Measurements from ENCODE around the gene TM2D1. TPM values are rescaled to one million over a fixed set of nuclear protein-coding genes. Genes with fewer than 3 reads are reported as not detected.
A peak's percentile ranks its signal among the peaks of the same experiment; 100 is the strongest.

The TM2D1 gene
- total and polyA plus RNA-seq, 10 of the 15 experiments (the other 5 are each of a cell fraction or from before 2014, with no cell fraction given) = 21.0 to 46.6 (median 36.7) TPM

DNA sequence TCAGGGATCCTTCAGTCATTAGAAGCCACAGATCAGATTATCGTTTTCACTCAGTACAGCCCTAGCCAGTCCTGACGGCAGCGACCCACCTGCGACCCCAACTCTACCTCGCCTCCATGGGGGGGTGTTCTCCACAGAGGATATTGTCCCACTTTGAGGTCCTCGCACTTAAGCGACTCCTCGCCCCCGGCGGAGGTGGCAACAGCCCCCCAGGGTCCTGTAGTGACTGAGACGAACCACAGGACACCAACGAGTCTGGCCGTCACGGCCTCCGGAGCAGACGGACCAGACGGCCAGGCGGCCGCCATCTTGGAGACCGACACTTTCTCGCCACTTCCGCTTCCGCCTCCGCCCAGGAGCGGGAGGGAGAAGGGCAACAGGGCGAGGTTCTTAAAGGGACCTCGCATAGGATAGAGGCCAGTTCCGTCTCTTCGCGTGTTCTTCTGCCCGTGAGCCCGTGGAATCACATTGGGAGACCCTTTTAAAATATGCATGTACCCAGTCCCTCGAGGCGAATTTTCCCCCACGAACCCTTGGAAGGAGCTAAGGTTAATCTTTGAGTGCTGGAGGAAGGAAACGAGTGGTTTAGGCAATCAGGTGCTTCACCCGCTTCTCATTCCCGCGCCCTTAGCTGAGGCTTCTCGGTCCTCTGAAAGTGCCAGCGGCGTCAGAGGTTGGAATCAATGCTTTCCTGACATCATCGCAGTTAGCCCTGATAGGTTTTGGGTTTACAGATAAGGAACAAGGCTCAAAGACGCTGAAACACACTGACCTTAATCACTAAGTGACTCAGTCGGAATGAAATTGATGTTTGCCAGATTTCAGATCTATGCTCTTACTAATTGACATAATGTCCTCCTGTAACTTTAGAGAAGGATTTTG, at the start of gene TM2D1 (continued):
- TF ChIP-seq STAT1 (conservative IDR thresholded peaks at IDR 0.05) (peak; percentile 77), GATAD2B (conservative IDR thresholded peaks at IDR 0.05; ENCODE audit: low read depth) (peak; percentile 83; the same call in 1 of the 2 replicates), FOS (IDR thresholded peaks at IDR 0.05; ENCODE audit: borderline replicate concordance, extremely low read depth, insufficient read length) (no peak), BRCA1 (IDR thresholded peaks at IDR 0.05; ENCODE audit: low read depth, low read length) (no peak), POLR2A (IDR thresholded peaks at IDR 0.05; ENCODE audit: low read depth, low read length) (peak; percentile 100), MYC (IDR thresholded peaks at IDR 0.05; ENCODE audit: insufficient read depth, insufficient read length, insufficient replicate concordance, low read length, severe bottlenecking) (no peak), ZNF384 (IDR thresholded peaks at IDR 0.05; ENCODE audit: borderline replicate concordance, low read depth, low read length) (no peak), WRNIP1 (IDR thresholded peaks at IDR 0.05; ENCODE audit: borderline replicate concordance, low read depth, low read length) (no peak), SMAD5 (IDR thresholded peaks at IDR 0.05; ENCODE audit: low read depth) (peak; percentile 87), EGR1 (IDR thresholded peaks at IDR 0.05; ENCODE audit: borderline replicate concordance in 1 of 2, low read depth in 2 of 2, low read length in 2 of 2) (peak in 1 of 2 experiments; percentile 70; a peak in 2 of 3 replicates), CHD2 (IDR thresholded peaks at IDR 0.05; ENCODE audit: borderline replicate concordance, low read depth, low read length) (no peak), MXI1 (IDR thresholded peaks at IDR 0.05; ENCODE audit: low read depth, low read length) (peak; percentile 79; the same call in 1 of the 2 replicates), RUNX3 (IDR thresholded peaks at IDR 0.05; ENCODE audit: low read length) (peak; percentile 90), IRF4 (IDR thresholded peaks at IDR 0.05; ENCODE audit: low read depth, low read length) (peak; percentile 33; the same call in 1 of the 2 replicates), PAX5 (IDR thresholded peaks at IDR 0.05; ENCODE audit: borderline replicate concordance, low read depth, low read length) (peak; percentile 66), HDAC6 (IDR thresholded peaks at IDR 0.05; ENCODE audit: unreplicated experiment) (peak; percentile 85)
- TF ChIP-seq, protein P1, sequence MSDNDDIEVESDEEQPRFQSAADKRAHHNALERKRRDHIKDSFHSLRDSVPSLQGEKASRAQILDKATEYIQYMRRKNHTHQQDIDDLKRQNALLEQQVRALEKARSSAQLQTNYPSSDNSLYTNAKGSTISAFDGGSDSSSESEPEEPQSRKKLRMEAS (IDR thresholded peaks at IDR 0.05; ENCODE audit: low read depth, low read length) = peak; percentile 57; the same call in 1 of the 2 replicates
- TF ChIP-seq, protein P2, sequence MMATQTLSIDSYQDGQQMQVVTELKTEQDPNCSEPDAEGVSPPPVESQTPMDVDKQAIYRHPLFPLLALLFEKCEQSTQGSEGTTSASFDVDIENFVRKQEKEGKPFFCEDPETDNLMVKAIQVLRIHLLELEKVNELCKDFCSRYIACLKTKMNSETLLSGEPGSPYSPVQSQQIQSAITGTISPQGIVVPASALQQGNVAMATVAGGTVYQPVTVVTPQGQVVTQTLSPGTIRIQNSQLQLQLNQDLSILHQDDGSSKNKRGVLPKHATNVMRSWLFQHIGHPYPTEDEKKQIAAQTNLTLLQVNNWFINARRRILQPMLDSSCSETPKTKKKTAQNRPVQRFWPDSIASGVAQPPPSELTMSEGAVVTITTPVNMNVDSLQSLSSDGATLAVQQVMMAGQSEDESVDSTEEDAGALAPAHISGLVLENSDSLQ (IDR thresholded peaks at IDR 0.05) = peak; percentile 49; the same call in 1 of the 2 replicates
- TF ChIP-seq, protein P3, sequence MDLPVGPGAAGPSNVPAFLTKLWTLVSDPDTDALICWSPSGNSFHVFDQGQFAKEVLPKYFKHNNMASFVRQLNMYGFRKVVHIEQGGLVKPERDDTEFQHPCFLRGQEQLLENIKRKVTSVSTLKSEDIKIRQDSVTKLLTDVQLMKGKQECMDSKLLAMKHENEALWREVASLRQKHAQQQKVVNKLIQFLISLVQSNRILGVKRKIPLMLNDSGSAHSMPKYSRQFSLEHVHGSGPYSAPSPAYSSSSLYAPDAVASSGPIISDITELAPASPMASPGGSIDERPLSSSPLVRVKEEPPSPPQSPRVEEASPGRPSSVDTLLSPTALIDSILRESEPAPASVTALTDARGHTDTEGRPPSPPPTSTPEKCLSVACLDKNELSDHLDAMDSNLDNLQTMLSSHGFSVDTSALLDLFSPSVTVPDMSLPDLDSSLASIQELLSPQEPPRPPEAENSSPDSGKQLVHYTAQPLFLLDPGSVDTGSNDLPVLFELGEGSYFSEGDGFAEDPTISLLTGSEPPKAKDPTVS (IDR thresholded peaks at IDR 0.05; ENCODE audit: low read depth, low read length) = no peak
- TF ChIP-seq, protein P4, sequence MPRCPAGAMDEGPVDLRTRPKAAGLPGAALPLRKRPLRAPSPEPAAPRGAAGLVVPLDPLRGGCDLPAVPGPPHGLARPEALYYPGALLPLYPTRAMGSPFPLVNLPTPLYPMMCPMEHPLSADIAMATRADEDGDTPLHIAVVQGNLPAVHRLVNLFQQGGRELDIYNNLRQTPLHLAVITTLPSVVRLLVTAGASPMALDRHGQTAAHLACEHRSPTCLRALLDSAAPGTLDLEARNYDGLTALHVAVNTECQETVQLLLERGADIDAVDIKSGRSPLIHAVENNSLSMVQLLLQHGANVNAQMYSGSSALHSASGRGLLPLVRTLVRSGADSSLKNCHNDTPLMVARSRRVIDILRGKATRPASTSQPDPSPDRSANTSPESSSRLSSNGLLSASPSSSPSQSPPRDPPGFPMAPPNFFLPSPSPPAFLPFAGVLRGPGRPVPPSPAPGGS (IDR thresholded peaks at IDR 0.05; ENCODE audit: borderline replicate concordance, insufficient read depth, low read depth, low read length, poor library complexity, severe bottlenecking) = no peak
- TF ChIP-seq, protein P5, sequence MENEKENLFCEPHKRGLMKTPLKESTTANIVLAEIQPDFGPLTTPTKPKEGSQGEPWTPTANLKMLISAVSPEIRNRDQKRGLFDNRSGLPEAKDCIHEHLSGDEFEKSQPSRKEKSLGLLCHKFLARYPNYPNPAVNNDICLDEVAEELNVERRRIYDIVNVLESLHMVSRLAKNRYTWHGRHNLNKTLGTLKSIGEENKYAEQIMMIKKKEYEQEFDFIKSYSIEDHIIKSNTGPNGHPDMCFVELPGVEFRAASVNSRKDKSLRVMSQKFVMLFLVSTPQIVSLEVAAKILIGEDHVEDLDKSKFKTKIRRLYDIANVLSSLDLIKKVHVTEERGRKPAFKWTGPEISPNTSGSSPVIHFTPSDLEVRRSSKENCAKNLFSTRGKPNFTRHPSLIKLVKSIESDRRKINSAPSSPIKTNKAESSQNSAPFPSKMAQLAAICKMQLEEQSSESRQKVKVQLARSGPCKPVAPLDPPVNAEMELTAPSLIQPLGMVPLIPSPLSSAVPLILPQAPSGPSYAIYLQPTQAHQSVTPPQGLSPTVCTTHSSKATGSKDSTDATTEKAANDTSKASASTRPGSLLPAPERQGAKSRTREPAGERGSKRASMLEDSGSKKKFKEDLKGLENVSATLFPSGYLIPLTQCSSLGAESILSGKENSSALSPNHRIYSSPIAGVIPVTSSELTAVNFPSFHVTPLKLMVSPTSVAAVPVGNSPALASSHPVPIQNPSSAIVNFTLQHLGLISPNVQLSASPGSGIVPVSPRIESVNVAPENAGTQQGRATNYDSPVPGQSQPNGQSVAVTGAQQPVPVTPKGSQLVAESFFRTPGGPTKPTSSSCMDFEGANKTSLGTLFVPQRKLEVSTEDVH (IDR thresholded peaks at IDR 0.05; ENCODE audit: low read depth, partially characterized antibody) = no peak

Data from GM12878 (cell line).